Measurements from ENCODE around the gene CBFA2T3. TPM values are rescaled to one million over a fixed set of nuclear protein-coding genes. Genes with fewer than 3 reads are reported as not detected.
A peak's percentile ranks its signal among the peaks of the same experiment; 100 is the strongest.

The CBFA2T3 gene
- total and polyA plus RNA-seq, 2 of the 13 experiments (the other 11 are each of a cell fraction or from before 2014, with no cell fraction given), result 0.05 TPM; not detected in 1

GRCh38 chr16:89023151-89023551 is 46.1 kb upstream of the CBFA2T3 start (continued):
- peak; percentile 75 for TF ChIP-seq MNT (IDR thresholded peaks at IDR 0.05)
- 0 out of 2 replicates have a peak, but pooled peaks have one; percentile 30 for TF ChIP-seq FOXP1 (IDR thresholded peaks at IDR 0.05)
- TF ChIP-seq FOXP1 (CRISPR knock-in tag; IDR thresholded peaks at IDR 0.05), result no peak

GRCh38 chr16:89022051-89022836 is 45.2 kb upstream of the CBFA2T3 start:
- Histone ChIP-seq H3K27me3 (ENCODE audit: control insufficient read depth in 1 of 2, insufficient read depth in 2 of 2, low read length in 2 of 2) (peaks cover 23 to 72% of the 10 kb centered on the region in 2 experiments), H4K20me1 (ENCODE audit: insufficient read depth, low read length) (no peaks in the 10 kb centered on the region; the same call in 1 of the 2 replicates), H3K9me3 (ENCODE audit: low read length) (no peaks in the 10 kb centered on the region), H2AFZ (ENCODE audit: low read length) (no peak overlapping the region), H3K27ac (ENCODE audit: extremely low read length, insufficient read depth, low read length) (no peak overlapping the region), H3K36me3 (replicated peaks in 1 of 2; ENCODE audit: control insufficient read depth in 1 of 2, insufficient read depth in 2 of 2, low read length in 2 of 2) (no peaks in the 10 kb centered on the region), H3K4me2 (ENCODE audit: low read depth, low read length) (no peak overlapping the region), H3K4me3 (replicated peaks in 1 of 3; ENCODE audit: insufficient read depth in 1 of 3, low read depth in 2 of 3, low read length in 3 of 3) (no peak overlapping the region), H3K9ac (ENCODE audit: insufficient read depth, low read depth, low read length) (no peak overlapping the region), H3K79me2 (ENCODE audit: insufficient read depth, low read length) (no peaks in the 10 kb centered on the region), H3K4me1 (ENCODE audit: insufficient read depth, low read length) (no peaks in the 10 kb centered on the region)
- FAIRE-seq, result no peak
- TF ChIP-seq ARID4A (CRISPR knock-in tag; IDR thresholded peaks at IDR 0.05; ENCODE audit: borderline replicate concordance) (no peak), IRX3 (CRISPR knock-in tag; IDR thresholded peaks at IDR 0.05; ENCODE audit: borderline replicate concordance, low read depth) (no peak), HNRNPK (IDR thresholded peaks at IDR 0.05; ENCODE audit: low read depth, low read length, poor library complexity, severe bottlenecking) (no peak)
- intact Hi-C loops (cut with micrococcal nuclease; ENCODE audit: unreplicated experiment) (no loop called here), in situ Hi-C loops (cut with HindIII; ENCODE audit: extremely low pct_ligation_motif_present, low pct_unique_long_range_greater_than_20kb) (no loop called here)
- BruUV-seq (replicated peaks), result no TSS peak
- no peak for ATAC-seq
- no peak for DNase-seq (ENCODE audit: low spot score)
- 24% methylated on average over 21 of the region's 25 CpGs for WGBS (ENCODE audit: low lambda C conversion rate)
- ChIA-PET POLR2A (no interaction called here), CTCF (ENCODE audit: low intra/inter-chr PET ratio, low total read pairs) (no interaction called here)

Measured in HepG2 (cell line).